IPS-NIHi7 (cell line): ENCODE measurements around the gene VPS4A.
"Not testable (repeated sequence)": the region's sequence is repeated elsewhere in the genome, so short reads cannot be mapped to it uniquely, and the experiment has no call there.

ENCODE experiments used
- DNase-seq: peaks from one replicate; pipeline ENCODE4 v3.0.0; 2012; ENCODE audit warnings: mixed read lengths; ENCODE audit errors: extremely low spot score

VPS4A gene

DNA sequence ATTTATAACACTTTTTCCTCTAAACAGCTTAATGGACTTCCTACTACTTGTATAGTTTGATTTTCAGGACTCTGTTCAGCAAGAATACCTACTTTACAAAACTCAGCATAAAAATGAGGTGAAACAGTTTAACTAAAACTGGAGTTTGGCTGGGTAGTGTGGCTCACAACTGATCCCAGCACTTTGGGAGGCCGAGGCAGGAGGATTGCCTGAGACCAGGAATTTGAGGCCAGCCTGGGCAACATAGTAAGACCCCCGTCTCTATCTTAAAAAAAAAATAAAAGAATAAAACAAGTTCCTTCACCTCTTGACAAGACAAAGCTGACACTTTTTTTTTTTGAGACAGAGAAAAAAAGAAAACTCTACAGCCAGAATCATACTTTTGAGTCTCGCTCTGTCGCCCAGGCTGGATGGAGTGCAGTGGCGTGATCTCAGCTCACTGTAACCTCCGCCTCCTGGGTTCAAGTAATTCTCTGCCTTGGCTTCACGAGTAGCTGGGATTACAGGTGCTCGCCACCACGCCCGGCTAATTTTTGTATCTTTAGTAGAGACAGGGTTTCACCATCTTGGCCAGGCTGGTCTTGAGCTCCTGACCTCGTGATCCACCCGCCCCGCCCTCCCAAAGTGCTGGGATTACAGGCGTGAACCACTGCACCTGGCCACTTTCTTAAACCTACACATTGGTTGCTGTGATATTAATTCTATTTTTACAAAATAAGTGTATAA, 16.6 kb downstream of the VPS4A start:
- DNase-seq, result no peak

DNA sequence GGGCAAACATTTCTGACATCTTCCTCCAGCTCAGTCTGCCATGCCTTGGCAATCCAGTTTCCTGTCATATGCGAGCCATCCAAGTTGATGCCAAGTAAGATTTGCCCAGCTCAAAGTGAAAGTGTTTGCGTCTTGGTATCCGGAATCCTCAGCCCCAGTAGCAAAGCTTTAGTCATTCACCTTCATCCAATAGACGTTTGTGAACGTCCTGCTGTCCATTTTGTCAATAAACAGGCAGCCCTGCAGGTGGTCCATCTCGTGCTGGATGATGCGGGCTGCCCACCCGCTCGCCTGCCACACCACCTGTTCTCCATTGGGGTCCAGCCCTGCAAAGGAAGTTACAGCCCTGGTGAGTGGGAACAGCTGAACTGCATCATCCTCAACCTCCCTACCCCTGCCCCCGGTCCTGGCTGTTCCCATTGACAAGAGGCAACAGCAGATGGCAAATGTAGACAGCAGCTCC, 17.7 kb downstream of the VPS4A start:
- DNase-seq, result no peak

DNA sequence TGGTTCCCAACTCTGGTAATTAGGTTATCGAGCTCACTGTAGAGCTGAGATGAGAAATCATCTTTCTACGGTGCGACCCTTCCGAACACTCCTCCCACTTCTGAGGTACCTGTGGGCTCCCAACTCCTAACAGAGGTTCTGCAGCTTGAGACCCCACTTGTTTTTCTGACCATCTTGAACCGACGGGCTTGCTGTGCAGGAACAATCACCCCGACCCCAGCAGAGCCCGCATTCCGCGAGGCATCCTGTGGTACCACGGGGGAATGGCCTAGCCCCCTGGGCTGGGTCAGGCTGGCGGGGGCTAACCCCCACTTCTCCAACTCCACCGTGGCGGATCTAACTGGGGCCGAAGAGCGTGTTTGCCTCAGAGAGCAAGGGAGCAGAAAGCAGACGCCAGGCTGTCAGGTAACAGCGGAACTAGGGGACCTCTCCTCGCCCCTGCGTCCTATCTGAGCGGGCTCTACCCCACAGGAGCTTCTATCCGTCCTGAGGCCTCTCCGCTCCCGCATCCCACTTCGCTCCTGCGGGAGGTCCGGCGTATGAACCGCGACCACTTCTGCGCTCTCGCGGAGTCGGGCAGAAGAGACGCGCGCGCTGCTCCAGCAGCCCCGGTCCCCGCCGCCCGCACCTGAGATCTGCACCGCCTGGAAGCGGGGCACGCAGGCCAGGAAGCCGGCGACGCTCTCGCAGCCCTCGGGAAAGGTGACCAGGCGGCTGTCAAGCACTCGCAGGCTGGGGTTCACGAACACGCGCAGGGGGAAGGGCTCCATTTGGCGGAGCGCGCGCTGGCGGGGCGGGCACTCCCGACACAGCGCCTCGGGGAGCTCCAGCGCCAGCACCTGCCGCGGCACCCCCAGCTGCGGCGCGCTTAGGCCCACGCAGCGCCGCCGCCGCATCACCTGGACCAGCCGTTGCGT, 18.5 kb downstream of the VPS4A start:
- DNase-seq, result no peak

DNA sequence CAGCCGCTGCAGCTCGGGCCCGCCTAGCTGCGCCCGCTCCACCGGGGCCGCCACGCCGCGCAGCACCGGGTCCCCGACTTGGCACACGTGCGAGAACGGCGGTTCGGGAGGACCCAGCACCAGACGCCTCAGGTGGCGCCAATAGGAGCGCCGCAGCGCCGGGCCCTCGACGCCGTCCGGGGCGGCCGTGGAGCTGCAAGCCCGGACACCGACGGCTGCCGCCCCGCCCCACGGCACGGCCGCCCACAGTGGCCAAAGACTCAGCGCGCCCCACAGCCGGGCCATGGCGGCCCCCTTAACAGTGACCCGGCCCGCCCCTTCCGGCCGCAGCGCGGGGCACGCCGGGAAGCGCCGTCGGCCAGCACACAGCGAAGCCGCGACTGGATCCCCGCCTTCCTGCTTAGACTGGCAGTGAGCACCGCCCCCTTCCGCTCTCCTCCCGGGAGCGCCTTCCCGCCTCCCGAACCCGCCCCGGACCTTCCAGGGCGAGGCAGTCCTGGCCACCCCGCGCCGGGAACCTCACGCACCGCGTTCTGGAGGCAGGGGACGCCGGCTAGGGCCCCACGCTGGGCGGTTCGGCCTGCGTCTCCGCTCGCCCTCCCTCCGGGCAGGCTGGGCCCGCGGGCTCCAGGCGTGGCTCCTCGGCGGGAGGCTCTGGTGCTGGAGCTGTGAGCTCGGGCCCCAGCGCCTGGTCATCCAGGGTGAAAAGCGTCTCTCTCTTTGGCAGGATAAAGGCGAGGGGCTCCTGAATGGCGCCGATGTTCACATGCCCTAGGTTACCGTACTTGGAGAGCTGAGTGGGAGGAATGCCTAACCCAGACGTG, 19.3 kb downstream of the VPS4A start, which contains the start of gene PDF:
Gene PDF, minus strand, starts transcription at position 303 of the 824 bp plus-strand sequence. Its CDS starts 18 bp downstream, at position 285.
- DNase-seq, result peak; percentile 98

DNA sequence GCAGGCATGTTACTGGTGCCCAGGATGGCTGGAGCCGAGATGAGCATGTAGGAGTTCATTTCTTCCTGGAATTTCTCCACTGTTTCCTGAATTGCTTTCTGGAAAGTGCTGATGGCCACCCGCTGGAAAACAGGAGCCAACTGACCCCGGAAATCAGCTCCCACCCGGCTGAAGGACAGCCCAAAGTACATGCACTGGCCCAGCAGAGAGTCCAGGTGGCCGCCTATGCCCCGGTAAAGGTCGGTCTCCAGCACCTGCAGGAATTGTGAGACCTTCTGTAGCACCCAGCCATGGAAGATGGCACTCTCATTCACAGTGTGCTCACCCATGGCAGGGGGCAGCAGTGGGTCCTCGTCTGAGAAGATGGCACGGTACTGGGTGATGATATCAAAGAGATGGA, 23.5 kb downstream of the VPS4A start:
- DNase-seq, result no peak

DNA sequence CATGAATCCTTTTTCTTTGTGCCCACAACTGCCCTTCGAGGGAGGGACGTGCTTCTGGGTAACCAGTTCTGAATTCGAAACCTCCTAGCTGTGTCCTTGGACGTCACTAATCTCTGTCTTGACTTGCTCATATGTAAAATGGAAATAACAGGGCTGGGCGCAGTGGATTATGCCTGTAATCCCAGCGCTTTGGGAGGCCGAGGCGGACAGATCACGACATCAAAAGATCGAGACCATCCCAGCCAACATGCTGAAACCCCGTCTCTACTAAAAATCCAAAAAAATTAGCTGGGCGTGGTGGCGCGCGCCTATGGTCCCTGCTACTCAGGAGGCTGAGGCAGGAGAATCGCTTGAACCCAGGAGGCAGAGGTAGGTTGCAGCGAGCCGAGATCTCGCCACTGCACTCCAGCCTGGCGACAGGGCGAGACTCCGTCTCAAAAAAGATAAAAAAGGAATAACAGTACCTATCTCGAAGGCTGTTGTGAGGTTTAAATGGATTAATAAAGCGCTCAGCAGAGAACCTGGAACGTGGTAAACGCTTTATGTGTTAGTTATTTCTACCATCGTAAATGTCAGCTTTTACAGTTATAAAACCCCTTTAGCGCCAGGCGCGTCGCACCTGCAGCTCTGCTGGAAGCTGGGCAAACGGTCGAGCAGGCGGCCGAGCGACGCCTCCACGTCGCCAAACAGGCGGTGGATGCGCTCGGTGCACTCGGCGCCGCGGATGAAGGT, 27.6 kb downstream of the VPS4A start:
- DNase-seq, result no peak

DNA sequence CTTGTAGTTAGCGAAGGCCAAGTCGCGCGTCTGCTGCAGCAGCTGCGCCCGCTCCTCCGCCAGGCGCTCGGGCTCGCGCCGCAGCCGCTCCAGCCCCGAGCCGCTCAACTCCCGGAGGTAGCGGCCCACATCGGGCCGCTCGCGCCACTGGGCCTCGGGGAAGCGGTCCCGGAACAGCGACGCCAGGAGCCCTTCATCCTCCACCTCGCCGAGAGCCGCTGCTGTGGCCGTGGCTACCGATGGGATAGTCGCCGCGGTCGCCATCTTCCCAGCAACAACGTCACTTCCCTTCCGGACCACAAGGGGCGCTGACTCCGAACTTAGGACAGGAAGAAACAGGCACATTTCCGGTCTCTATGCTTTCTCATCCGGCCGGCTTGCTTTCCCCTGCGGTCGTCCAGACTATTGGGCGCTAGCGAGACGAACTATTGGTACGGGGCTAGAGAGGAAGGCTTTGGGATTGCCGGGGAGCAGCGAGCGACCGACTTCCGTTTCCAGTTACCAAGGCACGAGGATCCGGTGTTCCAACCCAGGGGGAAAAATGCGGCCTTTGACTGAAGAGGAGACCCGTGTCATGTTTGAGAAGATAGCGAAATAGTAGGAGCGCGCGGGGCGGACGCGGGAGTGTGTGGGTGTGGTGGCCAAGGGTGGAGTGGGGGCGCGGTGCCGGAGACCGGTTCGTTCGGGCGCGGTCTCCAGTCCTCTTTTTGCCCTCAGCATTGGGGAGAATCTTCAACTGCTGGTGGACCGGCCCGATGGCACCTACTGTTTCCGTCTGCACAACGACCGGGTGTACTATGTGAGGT, 28.3 kb downstream of the VPS4A start, which contains the start of the genes COG8 and NIP7:
Gene COG8, minus strand, starts transcription at position 276 of the 806 bp plus-strand sequence. Its CDS starts 12 bp downstream, at position 264.
Gene NIP7, plus strand, starts transcription at position 484 of the 806 bp plus-strand sequence. Its CDS starts 58 bp downstream, at position 542.
- peak; percentile 96 for DNase-seq

DNA sequence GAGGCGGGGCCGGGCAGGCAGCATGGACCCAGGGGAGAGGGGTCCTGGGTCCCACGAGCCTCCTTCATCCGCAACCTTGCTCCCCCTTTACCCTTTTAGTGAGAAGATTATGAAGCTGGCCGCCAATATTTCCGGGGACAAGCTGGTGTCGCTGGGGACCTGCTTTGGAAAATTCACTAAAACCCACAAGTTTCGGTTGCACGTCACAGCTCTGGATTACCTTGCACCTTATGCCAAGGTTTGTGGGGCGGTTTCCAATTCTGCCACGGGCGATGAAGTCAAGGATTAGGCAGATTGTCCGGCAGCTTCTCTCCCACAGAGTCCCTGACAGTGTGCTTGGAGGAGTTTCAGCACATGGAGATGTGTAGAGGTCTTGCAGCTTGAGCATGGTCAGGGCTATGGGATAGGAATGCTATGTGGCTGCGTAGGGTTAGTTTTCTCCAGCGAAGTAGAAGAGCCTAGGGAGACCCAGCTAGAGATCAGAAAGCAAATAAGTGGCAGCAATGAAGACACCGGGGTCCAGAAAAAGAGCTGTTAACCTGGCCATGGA, 29.0 kb downstream of the VPS4A start:
- DNase-seq, result no peak

DNA sequence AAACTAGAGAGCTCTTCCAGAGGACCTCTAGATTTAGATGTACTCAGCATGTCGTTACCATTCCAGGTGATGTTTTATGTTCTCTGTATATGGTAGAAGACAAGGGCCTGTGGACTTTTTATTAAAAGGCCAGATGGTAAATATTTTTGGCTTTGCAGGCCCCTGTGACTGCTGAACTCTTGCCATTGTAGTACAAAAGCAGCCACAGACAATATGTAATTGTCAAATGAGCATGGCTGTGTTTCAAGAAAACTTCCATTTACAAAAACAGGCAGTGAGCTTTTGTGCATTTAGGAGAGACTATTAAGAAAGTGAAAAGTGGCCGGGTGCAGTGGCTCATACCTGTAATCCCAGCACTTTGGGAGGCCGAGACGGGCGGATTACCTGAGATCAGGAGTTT, 33.0 kb downstream of the VPS4A start:
- no peak for DNase-seq

DNA sequence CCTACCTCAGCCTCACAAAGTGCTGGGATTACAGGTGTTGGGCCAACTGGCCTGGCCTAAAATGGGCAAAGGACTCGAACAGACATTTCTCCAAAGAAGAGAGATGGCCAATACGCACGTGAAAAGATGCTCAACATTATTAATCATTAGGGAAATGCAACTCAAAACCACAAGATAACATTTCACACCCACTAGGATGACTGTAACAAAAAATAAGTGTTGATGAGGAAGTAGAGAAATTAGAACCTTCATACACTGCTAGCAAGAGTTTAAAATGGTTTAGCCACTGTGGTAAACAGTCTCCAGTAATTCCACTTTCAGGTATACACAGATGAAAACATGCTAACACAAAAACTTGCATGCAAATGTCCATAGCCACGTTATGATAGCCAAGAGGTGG, 34.8 kb downstream of the VPS4A start:
- no peak for DNase-seq

DNA sequence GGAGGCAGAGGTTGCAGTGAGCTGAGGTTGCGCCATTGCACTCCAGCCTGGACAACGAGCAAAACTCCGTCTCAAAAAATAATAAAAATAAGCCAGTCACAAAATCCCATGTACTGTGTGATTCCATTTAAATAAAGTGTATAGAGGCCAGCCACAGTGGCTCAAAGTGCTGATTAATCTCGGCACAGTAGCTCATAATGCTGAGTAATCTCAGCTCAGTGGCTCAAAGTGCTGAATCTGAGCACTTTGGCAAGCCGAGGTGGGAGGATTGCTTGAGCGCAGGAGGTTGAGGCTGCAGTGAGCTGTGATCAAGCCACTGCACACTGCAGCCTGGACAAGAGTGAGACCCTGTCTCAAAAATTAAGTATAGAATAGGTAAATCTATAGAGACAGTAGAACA, 35.5 kb downstream of the VPS4A start:
- no peak for DNase-seq

DNA sequence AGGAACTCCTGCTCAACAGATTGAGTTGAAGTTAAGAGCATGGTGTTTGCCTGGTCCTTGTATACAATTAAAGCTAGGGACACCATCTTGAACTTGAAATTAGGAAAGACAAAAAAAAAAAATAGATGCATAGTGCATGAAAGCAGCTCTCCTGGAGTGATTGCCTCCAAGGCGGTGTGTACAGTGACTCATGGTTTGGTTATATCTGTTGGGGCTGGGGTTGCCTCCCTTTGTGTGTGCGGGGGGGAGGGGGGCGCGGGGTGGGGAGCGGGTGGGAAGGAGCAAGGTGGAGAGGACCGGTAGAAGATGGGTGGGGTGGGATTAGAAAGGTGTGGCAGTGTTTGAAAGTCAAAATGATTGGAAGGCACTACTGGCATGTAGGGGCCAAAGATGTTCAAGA, 37.1 kb downstream of the VPS4A start:
- DNase-seq, result no peak

DNA sequence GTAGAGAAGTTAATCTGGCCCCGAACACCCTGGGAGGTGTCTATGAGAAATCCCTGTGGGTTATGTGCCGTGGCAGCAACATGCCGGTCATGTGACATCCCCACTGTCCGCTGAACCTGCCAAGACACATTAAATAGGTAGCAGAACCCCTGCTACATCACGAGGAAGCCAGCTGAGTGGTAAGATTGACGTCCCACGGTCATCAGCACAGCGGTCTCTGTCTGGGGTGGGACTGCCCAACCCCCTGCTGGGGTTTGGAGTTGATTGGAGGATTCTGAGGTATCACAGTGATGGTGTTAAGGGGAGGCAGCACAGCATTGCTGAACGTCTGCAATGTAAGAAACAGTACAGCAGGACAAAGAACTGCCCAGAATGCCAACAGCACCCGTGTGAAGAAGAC, 38.4 kb downstream of the VPS4A start:
- no peak for DNase-seq

DNA sequence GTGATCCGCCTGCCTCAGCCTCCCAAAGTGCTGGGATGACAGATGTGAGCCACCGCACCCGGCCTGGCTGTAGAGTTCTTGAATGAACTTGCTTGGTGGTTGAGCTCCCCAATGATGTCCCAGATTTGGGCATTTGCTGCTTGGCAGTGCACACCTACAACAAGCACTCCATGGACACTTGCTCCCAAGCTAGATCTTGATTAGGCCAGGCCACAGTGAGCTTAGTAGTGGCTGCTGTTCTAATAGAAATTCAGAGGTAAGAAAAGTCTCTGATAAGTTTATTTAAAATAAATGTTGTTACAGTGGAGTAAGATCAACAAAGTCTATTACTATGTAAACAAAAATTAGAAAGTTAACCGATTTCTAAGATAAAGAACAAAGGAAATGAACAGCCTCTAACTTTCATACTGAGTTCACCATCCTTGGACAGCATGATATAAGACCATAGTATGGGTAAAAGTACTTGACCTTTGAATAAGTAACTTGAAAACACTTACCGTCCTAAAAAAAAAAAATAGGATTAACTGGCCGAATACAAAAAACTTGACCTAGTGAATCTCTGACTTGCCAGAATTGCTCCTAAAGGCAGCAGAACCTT, 39.5 kb downstream of the VPS4A start:
- DNase-seq, result no peak

DNA sequence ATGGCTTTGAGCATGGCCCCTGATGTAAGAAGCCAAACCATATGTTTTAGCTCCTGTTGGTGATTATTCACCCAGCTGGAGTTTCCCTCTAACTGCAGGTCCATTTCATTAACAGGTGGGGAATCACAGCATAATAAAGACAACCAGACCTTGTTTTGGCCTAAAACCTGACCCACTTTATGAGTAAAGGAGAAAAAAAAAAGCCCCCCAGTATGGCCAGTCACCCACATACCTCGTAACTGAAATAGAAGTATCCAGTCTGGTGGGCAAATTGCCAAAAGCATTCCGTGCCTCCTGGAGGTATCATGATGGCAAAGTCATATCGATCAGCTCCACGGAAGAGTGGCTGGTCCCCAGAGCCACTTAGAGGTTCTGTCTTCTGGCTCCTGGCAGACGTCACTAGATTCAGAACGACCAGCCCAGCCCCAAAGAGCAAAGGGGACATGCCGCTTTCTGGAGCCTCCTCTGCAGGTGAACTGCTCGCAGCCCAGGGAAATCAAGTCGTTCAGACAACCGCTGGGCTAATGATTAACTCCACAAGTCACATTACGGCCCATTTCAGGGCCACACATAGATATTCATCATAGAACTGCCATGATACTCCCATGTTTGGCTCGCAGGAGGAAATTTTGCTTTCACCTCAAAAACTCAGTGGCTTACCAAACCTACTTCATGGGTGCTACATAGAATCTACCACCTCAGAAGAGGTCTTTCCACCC, 40.3 kb downstream of the VPS4A start, which contains the start of gene TMED6:
Gene TMED6, minus strand, starts transcription at position 478 of the 719 bp plus-strand sequence. Its CDS starts 33 bp downstream, at position 445.
- no peak for DNase-seq

DNA sequence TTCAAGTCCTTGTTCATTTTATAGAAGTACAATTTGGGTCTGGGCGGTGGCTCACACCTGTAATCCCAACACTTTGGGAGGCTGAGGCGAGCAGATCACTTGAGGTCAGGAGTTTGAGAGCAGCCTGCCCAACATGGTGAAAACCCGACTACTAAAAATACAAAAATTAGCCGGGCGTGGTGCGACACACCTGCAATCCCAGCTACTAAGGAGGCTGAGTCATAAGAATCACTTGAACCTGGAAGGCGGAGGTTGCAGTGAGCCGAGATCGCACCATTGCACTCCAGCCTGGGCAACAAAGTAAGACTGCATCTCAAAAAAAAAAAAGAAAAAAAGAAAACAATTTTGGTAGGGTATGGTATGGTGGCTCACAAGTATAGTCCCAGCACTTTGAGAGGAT, 48.9 kb downstream of the VPS4A start:
- not testable (repeated sequence) for DNase-seq

DNA sequence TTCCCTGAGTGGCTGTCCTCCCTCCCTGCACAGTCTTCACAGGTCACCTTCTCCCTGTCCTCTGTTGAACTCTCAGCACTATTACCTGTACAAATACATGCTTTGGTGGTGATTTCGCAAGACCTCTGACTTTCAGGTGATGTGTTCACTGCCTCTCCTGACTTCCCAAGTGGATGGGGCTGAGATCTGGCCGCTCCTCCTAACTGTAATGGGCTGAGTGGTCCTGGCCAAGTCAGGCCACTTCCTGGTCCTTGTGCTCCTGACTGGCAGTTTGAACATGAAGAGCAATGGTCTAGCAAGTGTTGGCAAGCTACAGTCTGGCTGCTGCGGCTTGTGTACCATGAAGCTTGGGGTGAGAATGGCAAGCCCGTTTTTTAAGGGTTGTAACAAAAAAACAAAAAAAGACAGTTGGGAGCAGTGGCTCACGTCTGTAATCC, 52.1 kb downstream of the VPS4A start:
- no peak for DNase-seq

DNA sequence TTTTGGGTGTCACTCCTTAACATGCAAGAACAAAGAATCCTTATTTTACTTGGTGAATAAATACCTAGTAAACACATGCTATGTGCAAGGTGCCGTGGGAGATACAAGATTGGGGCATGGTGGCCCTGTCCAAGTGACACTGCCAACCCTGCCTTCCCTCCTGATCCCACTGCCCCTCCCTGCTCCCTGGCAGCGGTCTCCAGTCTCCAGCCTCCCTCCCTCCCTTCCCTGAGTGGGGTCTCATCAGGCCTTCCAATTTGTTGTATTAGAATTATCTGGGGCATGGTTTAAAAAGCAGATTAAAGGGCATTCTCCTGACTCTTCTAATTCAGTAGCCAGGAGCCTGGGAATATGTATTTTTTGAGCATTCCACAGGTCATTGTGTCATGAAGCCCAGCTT, 52.9 kb downstream of the VPS4A start:
- DNase-seq, result no peak
